Spleen (tissue), 7 donors: Measurements from ENCODE around the gene GNAT3.

Experiments
- CTCF ChIP-seq, 11 experiments: fragments of 200-600 bp in 7 of 11; fragments of 450-650 bp in 4 of 11; sonication (generic) in 4 of 11; IDR thresholded peaks in 8 of 11; conservative IDR thresholded peaks in 3 of 11; 1 replicate in 7 of 11; 2 replicates in 4 of 11; pipeline versions ENCODE4 v1.4.0 to v1.8.0; 2016 to 2021; ENCODE audit warnings: antibody characterized with exemption in 11 of 11, inconsistent platforms in 4 of 11, mild to moderate bottlenecking in 1 of 11
- POLR2A ChIP-seq, 3 donors: fragments of 450-650 bp; IDR thresholded peaks; one replicate each; pipeline ENCODE4 v1.5.1; 2017; ENCODE audit warnings: antibody characterized with exemption in 3 of 3, mild to moderate bottlenecking in 1 of 3
- donor health status: DM: no; HTN: no; CAD: no; lungs with moderate emphysema.
- donor health status: DM: no; HTN: no; CAD: no.
- donor health status: DM: no; HTN: no; CAD: no.

- TF ChIP-seq CTCF (IDR thresholded peaks at IDR 0.05 in 8 of 11, conservative IDR thresholded peaks at IDR 0.05 in 3 of 11): no peak
- no peak for TF ChIP-seq POLR2A (IDR thresholded peaks at IDR 0.05)
These were observed 8.3 kb upstream of the GNAT3 start for GRCh38 chr7:80520199-80520598.
